Measurements from ENCODE around the gene CLASRP.

CLASRP gene

GRCh38 chr19:45087531-45087930 lies 48.7 kb downstream of the CLASRP start:
- DNase-seq, result no peak

GRCh38 chr19:45090034-45090433 lies 51.2 kb downstream of the CLASRP start:
- DNase-seq, result no peak

- no peak for DNase-seq
These were observed 51.8 kb downstream of the CLASRP start for GRCh38 chr19:45090606-45091005.

GRCh38 chr19:45091031-45091923 lies 52.4 kb downstream of the CLASRP start:
- DNase-seq, result peak; percentile 62

DNA sequence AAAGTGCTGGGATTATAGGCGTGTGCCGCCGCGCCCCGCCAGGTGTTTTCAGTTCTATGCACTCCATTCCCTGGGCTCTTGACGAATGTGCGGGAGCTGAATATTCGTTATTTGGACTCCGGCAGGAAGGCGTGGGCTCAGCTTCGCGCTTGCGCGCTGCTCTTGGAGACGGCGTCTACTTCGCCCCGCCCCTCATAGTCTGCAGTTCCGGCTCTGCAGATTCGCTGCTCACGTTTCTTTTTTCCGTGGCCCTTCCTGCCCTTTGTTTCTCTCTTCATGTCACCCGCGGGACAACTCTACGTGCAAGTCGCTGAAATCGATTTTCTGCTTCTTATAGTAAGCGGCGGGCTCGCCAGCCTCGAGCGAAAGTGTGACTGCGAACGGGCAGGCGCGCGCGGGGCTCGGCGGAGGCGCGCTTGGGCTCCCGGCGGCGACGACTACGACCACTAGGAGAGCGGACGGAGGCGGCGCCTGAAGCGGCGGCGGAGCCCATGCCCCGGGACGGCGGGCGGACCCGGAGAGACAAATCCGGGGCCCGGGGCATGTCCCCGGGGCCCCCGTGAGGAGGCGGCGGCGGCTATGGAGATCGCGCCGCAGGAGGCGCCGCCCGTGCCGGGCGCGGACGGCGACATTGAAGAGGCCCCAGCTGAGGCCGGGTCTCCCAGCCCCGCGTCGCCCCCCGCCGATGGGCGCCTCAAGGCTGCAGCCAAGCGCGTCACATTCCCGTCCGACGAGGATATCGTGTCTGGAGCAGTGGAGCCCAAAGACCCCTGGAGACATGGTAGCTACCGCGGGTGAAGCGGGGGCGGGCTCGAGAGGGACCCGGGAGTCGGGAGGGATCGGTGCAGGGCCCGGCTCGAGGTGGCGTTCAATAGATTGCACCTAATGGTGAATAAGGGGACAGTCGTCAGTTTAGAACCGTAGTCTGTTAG lies 54.2 kb downstream of the CLASRP start, which contains the start of gene PPP1R37:
TSS of gene PPP1R37 (plus strand) at position 433 of the 932 bp plus-strand sequence. CDS start at position 580, 147 bp downstream.
- DNase-seq, result no peak

- DNase-seq, result no peak
These were observed 55.3 kb downstream of the CLASRP start for GRCh38 chr19:45094137-45094536.

- no peak for DNase-seq
These were observed 55.9 kb downstream of the CLASRP start for GRCh38 chr19:45094707-45095106.

DNA sequence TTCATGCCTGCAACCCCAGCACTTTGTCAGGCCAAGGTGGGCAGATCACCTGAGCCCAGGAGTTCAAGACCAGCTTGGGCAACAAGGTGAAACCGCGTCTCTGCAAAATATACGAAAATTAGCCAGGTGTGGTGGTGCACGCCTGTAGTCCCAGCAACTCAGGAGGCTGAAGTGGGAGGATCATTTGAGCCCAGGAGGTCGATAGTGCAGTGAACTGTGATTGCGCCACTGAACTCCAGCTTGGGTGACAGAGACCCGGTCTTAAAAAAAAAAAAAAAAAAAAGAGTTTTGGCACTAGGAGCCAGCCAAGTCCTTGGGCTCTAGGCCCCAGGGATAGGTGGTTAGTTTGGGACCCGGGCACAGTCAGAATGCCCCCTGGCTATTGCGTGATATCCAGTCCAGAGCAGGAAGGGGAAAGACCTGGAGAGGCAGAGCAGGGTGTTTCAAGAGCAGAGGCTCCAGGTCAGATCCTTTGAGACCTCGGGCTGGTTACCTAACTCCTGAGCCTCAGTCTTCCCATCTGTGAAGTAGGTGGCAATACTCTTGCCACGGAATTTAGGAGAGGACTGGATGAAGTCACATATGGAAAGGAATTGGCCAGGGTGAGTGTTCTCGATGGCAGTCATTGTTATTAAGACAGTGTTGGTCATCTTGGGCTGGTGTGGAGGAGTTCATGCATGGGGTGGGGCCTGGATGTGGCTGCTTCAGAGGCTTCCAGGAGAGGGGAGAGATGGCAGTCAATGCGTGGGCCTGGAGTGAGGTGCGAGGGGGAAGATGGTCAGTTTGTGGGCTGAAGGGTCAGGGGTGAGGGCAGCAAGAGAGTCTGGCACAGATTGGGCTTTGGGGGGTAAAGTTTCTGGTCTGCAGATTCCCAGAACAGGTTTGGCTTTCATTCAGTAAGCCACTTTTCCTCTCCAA lies 56.9 kb downstream of the CLASRP start:
- no peak for DNase-seq

- DNase-seq, result no peak
These were observed 57.9 kb downstream of the CLASRP start for GRCh38 chr19:45096700-45097099.

- no peak for DNase-seq
These were observed 58.6 kb downstream of the CLASRP start for GRCh38 chr19:45097450-45097775.

DNA sequence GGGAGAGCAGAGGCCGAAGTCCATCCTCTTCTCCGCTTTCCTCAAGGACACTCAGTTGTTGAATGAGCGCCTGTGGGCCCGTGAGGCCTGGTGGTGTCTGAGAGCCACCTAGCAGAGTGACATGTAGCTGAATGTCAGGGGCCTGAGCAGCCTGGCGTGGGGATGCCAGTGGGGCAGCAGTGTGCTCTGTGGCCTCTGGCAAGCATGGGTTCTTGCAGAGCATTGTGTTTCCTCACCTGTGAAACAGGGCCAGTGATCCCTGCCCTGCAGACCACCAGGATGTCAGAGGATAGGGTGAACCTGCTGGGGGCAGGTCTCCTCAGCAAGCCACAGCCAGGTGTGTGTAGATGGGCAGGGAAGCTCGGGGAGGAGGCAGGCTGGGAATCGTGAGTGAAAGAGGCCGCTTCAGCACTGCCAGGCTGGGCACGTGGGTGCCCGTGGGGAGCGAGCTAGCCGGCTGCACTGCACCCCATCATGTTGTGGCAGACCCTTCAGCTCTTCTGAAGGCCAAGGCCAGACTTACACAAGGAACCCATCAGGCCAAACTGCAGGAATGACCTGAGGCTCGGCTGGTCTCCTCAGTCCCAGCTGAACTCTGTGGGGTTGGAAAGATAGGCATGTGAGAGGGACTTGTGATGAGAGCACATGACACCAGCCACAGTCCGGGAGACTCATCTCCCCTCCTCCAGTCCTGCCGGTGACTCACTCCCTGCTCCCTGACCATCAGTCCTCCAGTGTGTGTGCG lies 59.1 kb downstream of the CLASRP start:
- DNase-seq, result no peak

DNA sequence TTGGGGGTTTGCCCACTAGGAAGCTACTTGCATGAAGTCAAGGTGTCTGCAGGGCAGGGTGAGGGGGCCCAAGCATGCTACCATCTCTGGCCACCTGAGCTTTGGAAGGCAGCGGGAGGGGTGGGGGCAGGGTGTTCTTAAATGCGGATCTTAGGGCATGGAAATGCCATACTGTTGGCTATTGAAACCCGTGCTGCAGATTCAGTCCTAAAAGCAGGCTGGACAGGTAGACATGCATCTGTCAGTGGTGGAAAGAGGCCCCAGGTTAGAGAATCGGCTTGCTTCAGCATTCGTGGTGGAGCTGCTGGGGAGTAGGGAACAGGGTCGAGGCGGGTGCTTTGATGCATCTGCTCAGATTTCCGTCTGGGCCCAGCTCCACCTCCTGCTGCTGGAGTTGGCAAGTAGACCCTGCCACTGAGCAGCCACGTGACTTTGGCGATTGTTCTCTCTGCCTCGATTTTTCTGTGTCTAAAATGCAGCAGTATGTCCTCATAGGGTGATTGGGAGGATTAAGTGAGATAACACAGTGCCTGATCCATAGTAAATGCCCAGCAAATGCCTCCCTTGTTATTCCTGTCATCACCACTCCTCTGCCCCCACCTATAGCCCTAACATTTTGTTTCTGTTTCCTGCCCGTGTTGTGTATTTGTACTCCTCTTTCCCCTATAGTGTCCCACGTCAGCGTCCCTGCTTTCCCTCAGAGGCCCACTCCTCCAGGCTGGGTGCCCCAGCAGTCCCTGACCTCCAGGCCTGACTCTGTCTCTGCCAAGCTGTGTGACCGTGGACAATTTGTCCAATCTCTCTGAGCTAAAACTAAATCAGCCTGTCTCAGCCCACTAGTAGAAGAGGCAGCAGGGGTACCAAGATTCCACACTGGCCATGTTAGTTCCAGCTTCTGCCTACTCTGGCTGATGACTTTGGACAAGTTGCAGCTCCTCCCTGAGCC lies 59.9 kb downstream of the CLASRP start:
- DNase-seq, result no peak

- DNase-seq, result no peak
These were observed 60.8 kb downstream of the CLASRP start for GRCh38 chr19:45099467-45100191.

DNA sequence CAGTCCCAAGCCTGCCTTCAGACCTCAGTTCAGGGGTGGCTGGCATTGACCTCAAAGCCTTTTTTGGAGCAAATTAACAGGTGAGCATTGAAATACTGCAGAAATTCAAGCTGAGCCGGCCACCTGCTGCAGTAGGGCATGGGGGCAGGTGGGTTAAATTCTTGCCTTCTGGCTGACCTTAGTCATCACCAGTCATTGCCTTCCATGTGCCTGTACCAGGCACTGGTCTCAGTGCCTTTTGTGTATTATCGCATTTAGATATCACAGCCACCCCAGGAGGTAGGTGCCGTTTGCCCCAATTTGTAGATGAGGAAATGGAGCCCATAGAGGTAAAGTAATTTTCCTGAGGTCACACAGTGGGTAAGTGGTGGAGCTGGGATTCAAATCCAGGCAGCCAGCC lies 61.4 kb downstream of the CLASRP start:
- DNase-seq, result no peak

DNA sequence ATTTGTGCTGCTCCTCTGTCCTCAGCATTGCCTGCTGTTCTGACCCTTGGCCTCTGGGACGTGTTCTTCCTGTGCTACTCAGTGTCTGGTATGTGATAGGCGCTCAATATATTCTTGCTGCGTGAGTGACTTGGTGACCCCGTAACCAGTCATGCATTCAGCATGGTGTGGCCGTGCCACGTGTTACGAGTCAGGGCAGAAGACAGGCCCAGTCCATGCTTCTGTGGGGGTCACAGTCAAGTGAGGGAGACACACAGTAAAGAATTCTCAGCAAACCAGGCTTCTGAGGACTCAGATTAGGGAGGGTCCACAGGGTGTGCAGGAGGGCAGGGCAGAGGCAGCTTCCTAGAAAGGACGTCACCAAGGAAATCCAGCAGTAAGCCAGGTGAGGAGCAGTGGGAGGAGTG lies 62.0 kb downstream of the CLASRP start:
- no peak for DNase-seq

DNA sequence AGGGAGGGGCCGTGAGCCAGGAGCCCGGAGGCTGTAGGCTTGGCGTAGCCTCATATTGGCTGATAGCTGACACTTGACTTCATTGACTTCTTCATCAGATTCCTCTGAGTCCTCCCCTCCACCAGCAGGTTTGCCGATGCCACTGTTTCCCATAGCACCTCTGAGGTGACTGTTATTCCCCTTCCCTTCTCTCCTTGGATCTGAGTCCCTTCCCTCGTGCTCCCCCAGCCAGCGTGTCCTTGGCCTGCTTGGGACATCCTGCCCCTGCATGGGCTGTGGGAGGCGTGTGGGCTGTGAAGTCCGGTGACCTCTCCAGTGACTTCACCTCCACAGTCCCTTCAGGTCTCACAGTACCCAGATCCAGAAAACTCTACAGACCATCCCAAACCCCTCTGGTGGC lies 63.0 kb downstream of the CLASRP start:
- no peak for DNase-seq

- no peak for DNase-seq
These were observed 63.6 kb downstream of the CLASRP start for GRCh38 chr19:45102481-45102880.

DNA sequence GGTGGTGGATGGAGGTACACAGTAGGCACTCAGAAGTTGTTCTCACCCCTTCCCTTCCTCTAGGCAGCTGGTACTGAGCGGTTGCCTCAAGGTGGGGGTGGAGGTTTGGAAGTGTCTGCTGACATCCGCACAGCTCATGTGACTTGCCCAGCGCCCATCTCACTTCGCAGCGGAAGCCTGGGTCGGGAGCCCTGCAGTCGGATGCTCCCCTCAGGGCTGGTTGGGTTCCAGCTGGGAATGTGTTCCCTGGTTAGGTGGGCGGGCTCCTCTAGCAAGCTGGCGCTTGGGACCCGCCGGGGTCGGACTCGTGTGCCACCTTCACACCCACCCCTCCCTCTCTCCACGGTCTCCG lies 64.3 kb downstream of the CLASRP start:
- no peak for DNase-seq

DNA sequence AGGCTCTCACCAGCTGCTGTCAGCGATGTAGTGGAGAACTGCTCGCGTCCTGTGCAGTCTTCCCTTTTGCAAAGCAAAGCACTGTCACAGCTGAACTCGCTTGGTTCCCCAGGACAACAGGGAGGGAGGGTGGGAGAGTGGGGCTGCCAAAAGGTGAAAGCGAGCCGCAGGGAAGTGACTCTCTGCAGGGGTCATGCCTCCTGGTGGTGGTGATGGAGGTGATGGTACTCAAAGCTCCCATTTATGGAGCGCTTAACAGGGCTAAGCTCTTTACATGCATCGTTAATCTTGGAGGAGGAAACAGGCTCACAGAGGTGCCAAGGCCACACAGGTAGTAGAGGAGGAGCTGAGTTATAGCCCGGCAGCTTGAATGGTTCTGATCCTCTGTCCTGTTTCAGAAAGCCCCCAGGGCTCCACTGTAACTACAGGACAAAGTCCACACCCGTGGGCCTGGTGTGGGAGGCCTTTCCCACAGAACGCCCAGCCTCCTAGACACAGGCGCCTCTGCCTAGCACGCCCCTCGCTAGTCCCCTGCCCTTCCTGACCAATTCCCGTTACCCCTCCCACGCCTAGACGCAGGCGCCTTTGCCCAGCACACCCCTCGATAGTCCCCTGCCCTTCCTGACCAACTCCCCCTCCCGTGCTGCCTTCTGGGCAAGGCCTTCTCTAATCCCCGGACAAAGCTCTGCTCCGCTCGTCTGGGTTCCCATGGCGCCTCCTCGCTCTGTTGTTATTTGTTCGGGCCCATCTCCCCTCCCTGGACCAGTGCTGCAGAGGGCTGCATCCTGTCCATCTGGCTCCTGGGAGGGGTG lies 64.9 kb downstream of the CLASRP start:
- DNase-seq, result no peak

Measured in cortex of kidney (tissue), 1 donor.